GM12891 (cell line): ENCODE results near the gene MMP23B. TPM values are rescaled to one million over a fixed set of nuclear protein-coding genes. Genes with fewer than 3 reads are reported as not detected.
A peak's percentile ranks its signal among the peaks of the same experiment; 100 is the strongest.
"Not testable (repeated sequence)": the region's sequence is repeated elsewhere in the genome, so short reads cannot be mapped to it uniquely, and the experiment has no call there.

Source experiments
- DNase-seq: peaks from one replicate; pipeline ENCODE4 v3.0.0; 2011; ENCODE audit warnings: low spot score; ENCODE audit not compliant: insufficient read length
- FAIRE-seq: peaks from 2 replicates; lab custom pipeline; 2011; peaks lifted over from hg19 to GRCh38; lab: Jason Lieb, UNC
- PAX5 ChIP-seq: IDR thresholded peaks from 2 replicates; pipeline ENCODE4 v1.6.1; 2011; ENCODE audit warnings: low read length, moderate library complexity, mild to moderate bottlenecking; ENCODE audit not compliant: insufficient read depth, severe bottlenecking
- POLR2A ChIP-seq: IDR thresholded peaks from 2 replicates; pipeline ENCODE4 v1.6.1; 2011; ENCODE audit warnings: low read depth, low read length, control low read depth
- POLR2AphosphoS5 ChIP-seq: IDR thresholded peaks from 2 replicates; pipeline ENCODE4 v1.6.1; 2011; ENCODE audit warnings: low read depth, low read length, control low read depth
- POU2F2 ChIP-seq: IDR thresholded peaks from 2 replicates; pipeline ENCODE4 v1.6.1; 2011; ENCODE audit warnings: low read depth, mild to moderate bottlenecking, control low read depth, low read length, moderate library complexity
- SPI1 ChIP-seq: IDR thresholded peaks from 2 replicates; pipeline ENCODE4 v1.6.1; 2011; ENCODE audit warnings: low read depth, low read length, control low read depth
- TAF1 ChIP-seq: IDR thresholded peaks from 2 replicates; pipeline ENCODE4 v1.6.1; 2011; ENCODE audit warnings: low read depth, low read length, control low read depth
- polyA plus RNA-seq: library from polyadenylated mRNA; unstranded; fragments of >200 nt; gene quantifications from one replicate; pipeline ENCODE4 v1.2.1, GENCODE V29; 2012; ENCODE audit warnings: low read depth, missing spikeins, inconsistent platforms; ENCODE audit not compliant: missing spikeins

The MMP23B gene
- polyA plus RNA-seq, result 2.8 TPM

DNA sequence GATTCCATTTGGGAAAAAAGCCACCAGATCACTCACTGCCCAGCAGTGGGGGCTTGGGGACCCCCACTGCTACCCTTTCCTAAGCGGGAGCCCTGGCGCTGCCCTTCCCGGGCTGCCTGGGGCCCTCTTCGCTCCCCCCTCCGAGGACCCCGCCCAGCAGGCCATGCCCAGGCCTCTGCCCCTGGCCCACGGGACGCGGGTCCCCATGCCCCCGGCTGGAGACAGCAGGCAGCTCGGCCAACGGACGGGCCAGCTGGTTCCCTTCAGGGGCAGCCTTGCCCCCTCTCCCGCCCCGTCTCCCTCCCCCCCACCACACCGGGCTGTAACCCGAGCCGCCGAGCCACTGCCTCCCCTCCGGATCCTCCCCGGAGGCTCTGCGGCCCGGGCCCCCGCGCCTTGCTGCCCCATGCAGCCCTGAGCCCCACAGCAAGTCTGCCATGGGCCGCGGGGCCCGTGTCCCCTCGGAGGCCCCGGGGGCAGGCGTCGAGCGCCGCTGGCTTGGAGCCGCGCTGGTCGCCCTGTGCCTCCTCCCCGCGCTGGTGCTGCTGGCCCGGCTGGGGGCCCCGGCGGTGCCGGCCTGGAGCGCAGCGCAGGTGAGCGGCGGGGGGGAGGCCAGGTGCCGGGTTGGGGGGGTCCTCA is at the start of gene MMP23B:
Gene MMP23B (plus strand): TSS at position 392 of the 639 bp plus-strand sequence. CDS start 46 bp downstream, at position 438.
- TF ChIP-seq TAF1, result no peak
- TF ChIP-seq SPI1, result no peak
- TF ChIP-seq PAX5, result no peak
- no peak for TF ChIP-seq POU2F2
- no peak for TF ChIP-seq POLR2AphosphoS5
- no peak for TF ChIP-seq POLR2A
- no peak for FAIRE-seq
- peak; percentile 30 for DNase-seq

DNA sequence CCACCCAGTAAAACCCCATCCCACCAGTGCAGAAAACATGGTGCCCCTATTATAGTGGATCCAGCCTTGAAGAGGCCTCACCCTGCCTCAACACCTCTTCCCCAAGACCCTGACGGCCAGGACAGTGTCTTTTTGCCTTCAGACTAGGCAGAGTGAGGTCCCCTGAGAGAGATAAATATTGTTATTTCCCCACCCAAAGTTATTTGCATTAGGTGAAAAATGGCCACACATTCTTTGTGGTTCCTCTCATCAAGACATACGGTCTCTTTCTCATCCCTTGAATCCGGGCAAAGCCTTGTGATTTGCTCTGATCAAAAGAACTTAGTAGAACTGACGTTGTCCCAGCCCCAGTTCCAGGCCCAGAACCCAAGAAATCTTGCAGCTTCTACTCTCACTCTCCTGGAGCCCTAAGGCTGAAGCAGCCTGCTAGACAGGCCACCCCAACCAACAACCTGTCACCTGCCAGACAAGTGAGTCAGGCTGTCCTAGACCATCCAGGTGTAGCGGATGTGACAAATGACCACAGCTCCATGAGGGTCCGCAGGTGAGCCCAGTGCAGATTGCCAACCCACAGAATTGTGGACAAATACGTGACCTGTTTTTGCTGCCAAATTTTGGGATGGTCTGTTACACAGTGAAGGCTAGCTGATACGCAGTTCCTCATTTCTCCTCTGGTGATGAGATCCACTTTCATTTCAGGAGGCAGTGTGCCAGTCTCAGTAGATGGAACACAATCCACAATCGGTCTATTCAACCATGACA is 49.2 kb upstream of the MMP23B start:
- DNase-seq (no peak), FAIRE-seq (no peak)
- TF ChIP-seq SPI1 (peak; percentile 75), PAX5 (no peak), TAF1 (no peak), POLR2AphosphoS5 (no peak), POLR2A (no peak), POU2F2 (no peak)

DNA sequence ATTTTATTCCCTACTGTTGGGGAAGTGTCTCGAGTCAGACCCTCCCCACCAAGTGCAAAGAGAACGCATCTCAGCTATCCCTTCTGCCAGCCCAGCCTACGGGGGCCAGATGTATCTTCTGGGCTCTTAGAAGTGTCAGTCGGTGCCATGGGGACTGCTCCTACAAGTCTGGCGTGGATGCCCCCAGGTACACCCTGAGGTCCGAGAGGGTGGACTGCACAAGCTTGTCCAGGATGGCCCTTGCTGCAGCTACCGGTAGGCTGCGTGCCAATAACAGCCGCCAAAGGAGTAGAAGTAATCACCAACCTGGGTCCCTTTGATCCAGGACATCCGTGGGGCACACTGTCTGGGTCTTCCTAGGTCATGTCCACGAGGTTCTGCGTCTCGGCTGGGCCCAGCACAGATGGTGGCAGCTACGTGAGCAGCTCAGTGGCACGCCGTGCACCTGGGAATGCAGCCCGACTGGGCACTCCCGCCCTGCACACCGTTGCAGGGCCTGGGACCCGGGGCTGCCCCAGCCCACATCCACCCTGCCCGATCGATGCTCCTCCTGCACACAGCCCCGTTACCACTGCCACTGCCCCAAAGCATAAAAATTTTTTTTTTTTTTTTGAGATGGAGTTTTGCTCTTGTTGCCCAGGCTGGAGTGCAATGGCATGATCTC is 48.5 kb upstream of the MMP23B start:
- DNase-seq (no peak), FAIRE-seq (no peak)
- TF ChIP-seq TAF1 (no peak), POLR2A (no peak), SPI1 (no peak), POLR2AphosphoS5 (no peak), PAX5 (no peak)

DNA sequence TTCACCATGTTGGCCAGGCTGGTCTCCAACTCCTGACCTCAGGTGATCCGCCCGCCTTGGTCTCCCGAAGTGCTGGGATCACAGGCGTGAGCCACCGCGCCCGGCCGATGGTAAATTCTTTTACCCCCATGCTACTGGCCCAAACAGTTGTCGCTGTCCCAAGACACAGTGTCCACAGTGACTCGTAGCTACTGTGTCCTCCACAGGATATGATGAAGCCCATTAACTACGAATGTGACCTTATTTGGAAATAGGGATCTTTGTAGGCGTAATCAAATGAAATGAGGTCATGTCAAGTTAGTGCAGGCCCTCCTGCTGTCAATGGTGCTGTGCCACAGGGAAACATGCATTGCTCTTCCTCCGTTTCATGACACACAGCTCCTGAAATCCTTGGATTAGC is 40.5 kb upstream of the MMP23B start:
- TF ChIP-seq SPI1, result no peak
- TF ChIP-seq PAX5, result no peak
- TF ChIP-seq POU2F2, result no peak
- no peak for TF ChIP-seq POLR2A
- no peak for TF ChIP-seq TAF1
- TF ChIP-seq POLR2AphosphoS5, result no peak
- DNase-seq (no peak), FAIRE-seq (no peak)

DNA sequence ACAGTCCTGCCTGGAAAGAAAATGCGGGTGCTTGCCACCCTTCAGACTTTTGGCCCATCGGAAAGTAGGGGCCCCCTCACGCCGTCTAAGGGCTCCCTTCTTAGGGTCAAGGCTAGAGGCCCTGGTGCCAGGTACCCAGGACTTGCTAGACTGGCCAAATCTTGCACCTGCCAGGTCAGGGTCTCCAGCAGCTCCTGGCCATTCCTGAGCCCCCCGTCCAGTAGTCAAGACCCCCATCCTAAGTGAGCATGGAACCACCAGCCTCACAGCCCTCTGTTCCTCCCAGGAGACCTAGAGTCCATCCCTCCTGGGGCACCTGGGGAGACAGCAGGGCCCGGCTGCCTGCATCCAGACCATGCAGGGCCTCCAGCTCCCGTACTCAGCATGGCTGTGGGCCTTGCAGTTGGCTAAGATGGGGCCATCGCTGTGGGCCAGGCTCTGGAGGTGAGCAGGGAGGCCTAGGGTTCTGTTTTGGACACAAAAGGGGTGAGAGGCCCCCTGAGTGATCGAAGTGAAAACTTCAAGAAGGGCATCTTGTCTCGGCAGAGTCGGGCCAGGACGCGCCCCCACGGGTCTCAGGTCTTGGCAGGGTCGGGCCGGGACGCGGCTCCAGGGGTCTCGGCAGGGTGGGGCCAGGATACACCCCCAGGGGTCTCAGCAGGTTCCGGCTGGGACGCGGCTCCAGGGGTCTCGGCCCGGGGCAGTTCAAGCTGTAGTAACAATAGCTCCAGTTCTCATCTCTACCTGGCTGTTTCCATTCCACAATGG is 38.0 kb upstream of the MMP23B start:
- TF ChIP-seq POLR2AphosphoS5, result no peak
- TF ChIP-seq SPI1, result no peak
- no peak for TF ChIP-seq POLR2A
- TF ChIP-seq POU2F2, result no peak
- TF ChIP-seq TAF1, result no peak
- TF ChIP-seq PAX5, result no peak
- FAIRE-seq (no peak), DNase-seq (no peak)

DNA sequence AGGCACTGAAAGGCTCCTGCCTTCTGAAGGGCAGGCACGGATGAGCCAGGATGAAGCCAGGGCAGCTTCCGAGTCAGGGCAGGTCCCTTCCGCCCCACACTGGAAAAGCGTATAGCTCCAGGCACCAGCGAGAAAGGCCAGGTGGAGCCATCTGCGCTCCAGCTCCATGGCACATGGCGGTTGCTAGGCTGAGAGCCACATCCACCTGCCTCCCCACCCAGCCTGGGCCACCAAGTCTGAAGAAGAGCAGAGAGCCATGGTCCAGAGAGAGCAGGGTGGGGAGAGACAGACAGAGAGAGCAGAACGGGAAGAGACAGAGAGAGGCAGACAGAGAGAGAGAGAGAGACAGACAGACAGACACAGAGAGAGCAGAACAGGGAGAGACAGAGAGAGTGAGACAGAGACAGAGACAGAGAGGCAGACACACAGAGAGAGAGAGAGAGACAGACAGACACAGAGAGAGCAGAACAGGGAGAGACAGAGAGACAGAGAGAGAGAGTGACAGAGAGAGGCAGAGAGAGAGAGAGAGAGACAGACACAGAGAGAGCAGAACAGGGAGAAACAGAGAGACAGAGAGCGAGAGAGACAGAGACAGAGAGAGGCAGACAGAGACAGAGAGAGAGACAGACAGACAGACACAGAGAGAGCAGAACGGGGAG is 37.2 kb upstream of the MMP23B start:
- no peak for FAIRE-seq
- DNase-seq, result no peak
- TF ChIP-seq POLR2A (no peak), PAX5 (no peak), POLR2AphosphoS5 (no peak), TAF1 (no peak), SPI1 (no peak), POU2F2 (no peak)

DNA sequence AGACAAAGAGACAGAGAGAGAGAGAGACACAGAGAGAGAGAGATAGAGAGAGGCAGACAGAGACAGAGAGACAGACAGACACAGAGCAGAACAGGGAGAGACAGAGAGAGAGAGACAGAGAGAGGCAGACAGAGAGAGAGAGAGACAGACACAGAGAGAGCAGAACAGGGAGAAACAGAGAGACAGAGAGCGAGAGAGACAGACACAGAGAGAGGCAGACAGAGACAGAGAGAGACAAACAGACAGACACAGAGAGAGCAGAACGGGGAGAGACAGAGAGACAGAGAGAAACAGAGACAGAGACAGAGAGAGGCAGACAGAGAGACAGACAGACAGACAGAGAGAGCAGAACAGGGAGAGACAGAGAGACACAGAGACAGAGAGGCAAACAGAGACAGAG is 36.6 kb upstream of the MMP23B start:
- not testable (repeated sequence) for FAIRE-seq, DNase-seq

DNA sequence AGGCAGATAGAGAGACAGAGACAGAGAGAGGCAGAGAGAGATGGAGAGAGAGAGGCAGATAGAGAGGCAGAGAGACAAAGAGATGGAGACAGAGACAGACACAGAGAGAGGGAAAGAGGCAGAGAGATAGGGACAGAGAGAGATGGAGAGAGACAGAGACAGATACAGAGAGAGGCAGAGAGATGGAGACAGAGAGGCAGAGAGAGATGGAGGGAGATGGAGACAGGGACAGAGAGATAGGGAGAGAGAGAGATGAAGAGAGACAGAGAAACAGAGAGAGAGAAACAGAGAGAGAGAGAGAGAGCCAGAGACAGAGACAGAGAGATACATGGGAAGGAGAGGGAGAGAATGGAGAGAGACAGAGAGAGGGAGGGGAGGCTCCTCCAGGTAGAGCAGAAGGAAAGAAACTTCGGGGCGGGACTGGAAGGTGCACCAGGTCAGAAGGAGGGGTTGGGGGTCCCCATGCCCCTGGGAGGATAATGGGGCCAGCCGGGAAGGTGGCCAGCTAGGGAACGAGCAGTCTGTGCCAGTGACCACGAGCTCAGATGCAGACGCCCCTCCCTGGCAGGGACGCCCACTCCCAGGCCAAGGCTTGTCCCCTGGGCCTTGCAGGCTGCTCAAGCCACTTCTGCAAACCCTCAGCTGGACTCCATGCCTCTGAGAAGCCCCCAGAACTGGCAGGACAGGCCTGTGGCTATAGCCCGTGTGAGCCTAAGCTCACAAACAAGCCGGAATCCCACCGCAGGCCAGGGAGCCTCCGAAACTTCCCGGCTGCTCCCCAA is 35.3 kb upstream of the MMP23B start:
- FAIRE-seq, result no peak
- TF ChIP-seq PAX5, result no peak
- no peak for TF ChIP-seq POLR2A
- TF ChIP-seq POU2F2, result no peak
- no peak for TF ChIP-seq SPI1
- no peak for TF ChIP-seq POLR2AphosphoS5
- TF ChIP-seq TAF1, result no peak
- no peak for DNase-seq

DNA sequence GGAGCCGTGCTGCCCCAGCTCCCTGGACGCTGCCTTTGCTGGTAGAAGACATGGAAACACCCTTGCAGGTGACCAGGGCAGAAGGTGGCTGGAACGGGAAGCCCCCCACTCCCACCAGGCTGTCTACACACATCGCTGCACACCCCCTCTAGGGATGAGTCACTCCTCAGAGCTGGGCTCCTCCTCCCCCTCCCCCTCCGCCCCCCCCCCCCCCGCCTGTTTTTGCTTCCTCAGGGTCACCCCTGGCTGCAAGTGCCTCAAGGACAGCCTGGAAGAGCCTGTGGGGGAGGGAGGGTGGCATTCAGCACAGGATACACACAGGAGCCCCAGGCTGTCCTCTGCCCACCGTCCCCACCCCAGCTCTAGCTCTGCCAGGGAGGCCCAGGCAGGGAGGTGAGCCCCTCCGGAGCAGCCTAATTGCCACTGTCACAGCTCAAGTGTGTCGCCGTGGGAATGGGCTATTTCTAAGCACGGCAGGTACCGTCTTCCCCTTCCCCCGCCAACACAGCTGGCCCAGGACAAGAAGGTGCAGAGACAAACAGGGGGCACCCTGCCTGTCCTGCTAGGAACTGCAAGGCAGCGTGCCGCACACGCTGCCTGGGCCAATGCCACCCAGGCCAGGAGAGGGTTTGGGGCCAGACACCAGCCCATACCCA is 34.6 kb upstream of the MMP23B start:
- FAIRE-seq, result peak; percentile 13
- no peak for TF ChIP-seq POLR2A
- no peak for TF ChIP-seq TAF1
- peak; percentile 35 for TF ChIP-seq PAX5
- no peak for TF ChIP-seq POLR2AphosphoS5
- TF ChIP-seq SPI1, result no peak
- no peak for TF ChIP-seq POU2F2
- DNase-seq, result peak; percentile 46
